Activated T-helper 1 cell treated with Interleukin-2 at 50 U/mL for 16 hours (primary cell): ENCODE data around the gene KCNN4.

ENCODE experiments used
- DNase-seq: peaks from one replicate; pipeline ENCODE4 v3.0.0-alpha.2; 2020; ENCODE audit warnings: low read depth

Gene KCNN4

DNA sequence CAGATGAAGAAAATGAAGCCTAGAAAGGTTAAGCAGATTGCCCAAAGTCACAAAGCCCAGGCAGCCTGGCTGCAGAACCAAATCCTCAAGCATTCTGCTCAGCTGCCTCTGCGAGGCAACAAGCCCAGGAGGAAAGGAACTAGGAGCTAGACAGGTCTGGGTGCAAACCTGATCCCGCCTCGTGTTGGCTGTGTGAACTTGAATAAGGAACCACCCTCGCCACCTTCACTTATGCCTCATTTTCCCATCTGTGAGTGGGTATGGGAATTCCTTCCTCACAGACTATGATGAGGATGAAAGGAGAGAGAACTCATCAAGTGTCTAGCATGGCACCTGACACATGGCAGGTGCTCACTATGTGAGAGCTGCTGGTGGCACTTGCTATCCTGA is 32.6 kb downstream of the KCNN4 start:
- no peak for DNase-seq

DNA sequence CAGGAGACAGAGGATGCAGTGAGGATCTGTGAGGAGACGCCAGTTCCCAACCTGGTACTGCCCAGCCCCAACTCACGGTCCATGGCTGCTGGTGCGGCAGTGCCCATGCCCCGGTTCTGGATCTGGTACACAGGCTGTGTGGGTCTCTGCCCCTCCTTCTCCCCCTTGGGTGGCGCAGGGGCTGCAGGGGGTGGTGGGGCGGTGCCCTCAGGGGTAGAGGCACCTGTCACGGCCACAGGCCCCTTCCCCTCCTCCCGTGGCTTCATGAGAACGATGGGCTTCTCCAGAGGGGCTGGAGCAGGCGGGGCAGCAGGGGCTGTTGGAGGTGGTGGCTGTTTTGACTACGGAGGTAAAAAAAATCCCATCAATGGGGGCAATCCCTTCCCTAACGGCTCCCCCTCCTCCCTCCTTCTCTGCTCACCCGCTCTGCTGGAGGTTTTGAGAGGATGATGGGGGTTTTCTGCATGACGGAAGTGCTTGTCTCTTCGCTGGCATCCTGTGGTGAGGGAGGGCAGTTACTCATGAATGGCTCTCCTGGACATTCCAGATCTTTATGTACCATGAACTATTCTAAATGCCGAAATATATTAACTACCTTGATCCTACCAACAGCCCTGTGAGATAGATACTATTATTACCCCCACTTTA is 33.1 kb downstream of the KCNN4 start:
- no peak for DNase-seq

DNA sequence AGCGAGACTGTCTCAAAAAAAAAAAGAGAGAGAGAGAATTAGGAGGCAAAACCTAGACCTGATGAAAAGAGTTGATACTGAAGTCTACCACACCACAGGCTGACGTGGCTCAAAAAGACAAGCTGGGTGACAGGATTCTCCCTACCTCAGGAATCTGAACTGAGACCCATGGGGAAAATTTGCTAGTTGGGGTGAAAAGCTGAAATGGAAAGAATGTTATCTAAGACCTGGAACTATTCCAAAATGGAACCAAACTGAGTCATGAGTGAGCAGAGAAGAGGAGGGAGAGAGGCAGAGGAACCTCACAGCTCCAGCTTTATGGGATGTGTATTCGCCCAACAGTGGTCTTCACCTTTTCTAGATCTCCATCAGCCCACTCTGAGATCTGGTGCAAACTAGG is 37.7 kb downstream of the KCNN4 start:
- DNase-seq, result no peak

DNA sequence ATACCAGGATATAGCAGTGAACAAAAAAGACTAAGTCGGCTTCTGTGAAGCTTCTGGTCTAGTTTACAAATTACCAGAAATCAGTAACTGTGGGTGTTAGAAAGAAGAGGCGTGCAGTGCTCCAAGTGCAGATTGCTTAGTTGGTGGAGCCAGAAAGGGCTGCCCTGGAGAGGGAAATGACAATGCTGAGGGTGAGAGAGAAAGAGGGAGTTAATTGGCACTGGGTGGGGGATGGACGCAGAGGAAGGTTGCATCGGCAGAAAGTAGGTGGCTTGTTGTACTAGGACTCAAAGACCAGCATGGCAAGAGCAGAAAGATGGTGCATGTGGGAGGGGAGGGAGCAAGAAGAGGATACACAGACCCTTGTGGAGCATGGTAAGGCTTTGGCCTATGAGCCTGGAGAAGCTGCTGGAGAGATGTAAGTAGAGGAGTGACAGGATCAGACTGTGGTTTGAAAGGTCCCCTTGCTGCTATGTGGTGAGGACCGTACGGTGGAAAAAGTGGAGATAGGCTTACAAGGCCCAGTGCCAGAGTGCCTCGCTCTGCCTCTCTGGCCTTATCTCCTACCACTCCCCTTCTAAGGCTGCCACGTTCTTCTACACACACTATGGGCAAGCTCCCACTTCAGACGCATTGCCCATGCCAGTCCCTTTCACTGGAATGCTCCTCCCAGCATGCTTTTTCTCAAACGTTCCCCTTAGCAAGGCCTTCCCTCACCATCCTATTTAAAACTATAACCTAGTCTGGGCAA is 39.5 kb downstream of the KCNN4 start:
- no peak for DNase-seq

DNA sequence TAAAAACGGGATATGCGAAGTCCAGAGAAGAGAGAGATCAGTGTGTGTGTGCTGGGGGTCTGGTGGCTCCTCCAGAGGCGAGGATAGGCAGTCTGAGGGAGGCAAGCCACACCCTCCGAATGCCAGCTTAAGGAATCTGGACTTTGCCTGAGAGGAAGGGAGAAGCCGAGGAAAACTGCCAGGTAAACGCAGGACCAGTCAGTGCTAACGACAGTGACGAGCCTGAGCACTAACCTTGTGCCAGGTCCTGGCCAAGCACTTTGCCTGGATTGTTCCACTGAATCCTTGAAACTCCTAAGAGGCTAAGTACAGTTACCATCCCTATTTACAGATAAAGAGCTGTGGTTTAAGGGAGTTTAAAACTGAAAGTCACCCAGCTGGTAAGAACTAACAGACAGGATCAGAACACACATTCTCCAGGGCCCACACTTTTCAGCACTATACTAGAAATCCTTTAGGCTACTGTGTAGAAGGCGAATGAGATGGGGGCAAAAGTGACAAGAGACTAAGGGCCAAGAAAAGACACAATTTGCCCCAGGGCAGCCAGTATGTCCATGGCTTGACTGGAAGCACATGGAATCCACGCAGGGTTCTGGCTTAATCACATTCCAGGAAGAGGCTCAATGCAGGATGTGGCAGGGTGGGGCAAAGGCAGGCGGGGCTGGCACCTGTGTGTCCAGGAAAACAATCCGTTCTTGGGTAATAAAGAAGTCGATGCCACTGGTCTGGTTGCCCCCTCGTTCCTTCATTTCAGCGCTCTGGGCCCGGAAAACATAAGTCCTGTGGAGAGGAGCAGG is 41.1 kb downstream of the KCNN4 start:
- no peak for DNase-seq

DNA sequence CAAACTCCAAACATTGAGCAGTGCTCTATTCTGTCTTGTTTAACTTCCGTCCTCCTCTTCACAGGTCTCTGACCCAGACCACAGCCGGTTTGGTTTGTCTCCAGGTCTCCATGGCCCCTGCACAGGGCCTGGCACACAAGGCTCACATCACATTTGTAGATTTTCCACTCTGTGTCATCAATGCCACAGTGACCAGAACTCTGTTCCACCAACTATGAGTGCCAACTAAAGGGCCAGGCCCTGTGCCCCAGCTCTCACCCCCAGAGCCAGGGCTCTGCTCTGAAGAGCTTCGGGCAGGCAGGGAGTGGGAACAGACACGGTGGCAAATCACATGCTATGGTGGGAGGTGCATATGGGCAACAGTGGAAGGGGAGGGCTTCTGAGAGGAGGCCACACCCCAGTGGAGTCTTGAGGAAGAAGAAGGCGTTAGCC is 42.0 kb downstream of the KCNN4 start:
- no peak for DNase-seq

DNA sequence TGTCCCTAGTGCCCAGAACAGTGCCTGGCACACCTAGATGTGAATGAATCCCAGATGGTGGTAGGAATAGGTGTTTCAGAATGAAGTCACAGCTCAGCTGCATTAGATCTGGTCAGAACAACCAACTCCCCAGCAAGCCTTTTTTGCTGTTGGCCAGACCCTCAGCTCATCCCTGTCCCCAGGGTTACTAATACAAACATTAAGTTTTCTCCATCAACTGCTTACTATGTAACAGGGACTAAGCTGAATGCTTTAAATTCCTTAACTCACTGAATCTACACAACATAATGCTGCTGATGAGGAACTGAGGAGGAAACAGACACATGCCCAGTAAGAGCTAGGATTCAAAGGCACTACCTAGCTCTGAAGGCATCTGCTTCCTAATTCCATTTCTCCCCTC is 44.8 kb downstream of the KCNN4 start:
- no peak for DNase-seq

DNA sequence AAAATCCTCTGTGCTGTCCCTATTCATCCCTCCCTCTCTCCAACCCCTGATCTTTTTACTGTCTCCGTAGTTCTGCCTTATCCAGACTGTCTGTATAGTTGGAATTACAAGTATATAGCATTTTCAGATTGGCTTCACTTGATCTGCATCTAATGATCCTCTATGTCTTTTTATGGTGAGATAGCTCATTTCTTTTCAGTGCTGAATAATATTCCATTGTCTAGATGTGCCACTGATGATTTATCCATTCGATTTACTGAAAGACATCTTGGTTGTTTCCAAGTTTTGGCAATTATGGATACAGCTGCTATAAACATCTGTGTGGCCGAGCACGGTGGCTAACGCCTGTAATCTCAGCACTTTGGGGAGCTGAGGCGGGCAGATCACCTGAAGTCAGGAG is 45.8 kb downstream of the KCNN4 start:
- DNase-seq, result no peak

DNA sequence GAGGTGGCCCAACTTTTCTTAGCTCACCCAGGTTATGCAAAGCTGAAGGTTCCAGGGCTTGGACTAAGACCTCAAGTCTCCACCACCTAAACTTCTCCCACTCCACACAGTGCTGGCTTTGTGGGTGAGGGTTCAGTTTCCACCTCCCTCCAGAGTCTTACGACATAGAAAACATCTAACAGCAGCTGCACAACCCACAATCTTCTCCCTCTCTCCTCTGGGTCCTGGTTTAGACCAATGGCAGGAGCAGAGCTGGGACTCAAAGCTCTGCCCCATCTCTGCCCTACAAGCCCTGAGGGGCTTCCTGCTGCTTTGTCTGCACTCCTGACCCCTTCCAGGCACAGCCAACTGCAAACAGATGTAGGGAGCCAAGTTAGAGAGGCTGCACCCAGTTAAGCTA is 48.9 kb downstream of the KCNN4 start:
- DNase-seq, result no peak

DNA sequence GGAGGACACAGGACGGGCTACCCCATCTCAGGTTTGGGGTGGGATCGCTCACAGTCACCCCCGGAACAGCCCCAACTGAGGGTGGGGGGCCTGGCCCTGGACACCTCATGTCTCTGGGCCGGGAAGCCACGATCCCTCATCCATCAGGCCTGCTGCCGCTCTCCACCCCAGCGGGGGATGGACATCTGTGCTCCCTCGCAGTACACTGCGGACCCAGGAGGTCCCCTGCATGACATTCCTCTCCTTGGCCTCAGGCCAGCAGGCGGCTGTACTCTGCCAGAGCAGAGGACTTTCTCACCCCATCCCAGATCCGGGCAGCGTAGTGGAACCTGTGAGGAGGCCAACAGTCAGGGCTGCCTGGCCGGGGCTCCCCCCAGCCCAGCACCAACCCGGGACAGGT is 49.4 kb downstream of the KCNN4 start:
- DNase-seq, result no peak

DNA sequence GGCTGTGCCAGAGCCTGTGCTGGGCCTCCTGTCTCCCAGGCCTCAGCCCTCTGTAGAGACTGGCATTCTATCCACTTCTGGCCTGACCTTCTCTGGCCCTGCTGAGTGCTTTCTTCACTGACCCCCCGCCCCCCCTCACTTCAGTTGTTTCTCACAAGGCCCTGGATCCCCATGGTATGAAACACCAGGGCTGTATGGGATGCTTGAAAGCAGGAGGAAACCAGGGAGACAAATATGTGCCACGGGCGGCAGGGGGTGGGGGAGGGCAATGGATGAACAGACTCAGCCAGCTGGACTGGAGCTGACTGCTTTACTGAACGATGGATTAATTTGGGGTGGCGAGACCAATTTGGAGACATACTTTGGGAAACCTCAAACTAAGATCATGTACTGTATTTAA is 50.9 kb downstream of the KCNN4 start:
- no peak for DNase-seq

DNA sequence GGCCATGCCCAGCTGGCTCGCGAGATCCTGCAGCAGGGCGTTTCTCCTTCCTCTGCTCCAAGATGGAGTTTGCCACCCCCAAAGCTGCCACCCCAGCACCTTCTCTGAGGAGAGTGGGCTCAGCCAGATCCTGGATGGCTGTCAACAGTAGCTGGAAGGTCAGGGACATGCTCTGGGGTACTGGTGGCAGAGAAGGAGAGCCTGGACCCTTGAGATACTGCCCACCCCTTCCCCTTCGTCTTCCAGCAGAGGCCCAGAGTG is 53.2 kb downstream of the KCNN4 start:
- DNase-seq, result no peak

DNA sequence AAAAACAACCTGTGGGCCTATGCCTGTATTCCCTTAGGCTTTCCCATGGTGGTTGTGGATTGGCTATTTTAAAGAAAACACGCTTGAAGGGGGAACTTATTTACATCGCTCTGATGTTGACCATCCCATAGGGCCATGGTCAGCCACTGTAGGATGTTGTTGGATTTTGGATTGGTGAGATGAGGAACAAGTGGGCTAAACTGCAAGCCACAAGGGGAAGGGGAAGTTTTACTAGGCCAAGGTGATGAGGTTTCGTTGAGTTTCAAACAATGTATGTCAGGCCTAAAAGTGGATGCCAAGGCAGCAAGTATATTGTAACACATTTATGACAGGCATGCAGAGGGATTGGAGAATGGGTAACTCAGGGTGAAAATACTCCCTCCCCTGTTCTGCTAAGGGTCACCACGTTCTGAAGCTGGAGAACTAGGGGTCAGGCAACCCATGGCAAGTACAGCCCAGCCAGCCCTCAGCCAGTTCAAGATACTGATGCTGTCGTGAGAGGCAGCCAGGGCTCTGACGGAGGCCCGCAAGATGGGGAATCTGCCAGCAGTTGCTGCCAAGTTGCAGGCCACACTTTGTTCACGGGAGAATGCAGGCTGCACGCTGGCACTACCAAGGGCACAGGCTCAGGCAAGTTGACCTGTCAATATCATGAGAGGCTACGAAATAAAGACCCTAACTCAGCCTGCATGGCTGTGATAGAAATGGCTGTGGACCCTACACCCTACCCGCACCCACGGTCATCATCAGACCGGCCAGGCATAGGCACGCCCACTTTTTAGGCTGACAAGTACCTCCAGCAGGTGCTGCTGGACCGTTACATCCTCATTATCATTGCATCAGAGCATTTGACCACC is 53.8 kb downstream of the KCNN4 start:
- DNase-seq, result no peak

DNA sequence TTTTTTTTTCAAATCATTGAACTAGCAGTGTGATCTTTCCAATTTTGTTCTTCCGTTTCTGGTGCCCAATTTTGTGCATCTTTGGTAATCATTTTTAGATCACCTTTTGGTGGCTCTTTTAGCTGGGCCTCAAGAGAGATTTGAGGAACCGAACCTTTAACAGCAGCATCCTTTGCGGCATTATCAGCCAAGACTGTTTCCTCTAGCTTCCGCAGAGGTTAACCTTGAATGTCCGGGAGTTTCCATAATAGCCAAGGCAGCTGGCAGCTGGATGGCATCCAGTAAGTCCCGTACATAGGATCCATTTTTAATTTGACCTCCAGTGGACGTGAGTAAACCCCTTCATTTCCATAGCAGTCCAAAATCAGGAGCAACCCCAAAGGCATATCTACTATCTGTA is 55.3 kb downstream of the KCNN4 start:
- DNase-seq, result no peak

DNA sequence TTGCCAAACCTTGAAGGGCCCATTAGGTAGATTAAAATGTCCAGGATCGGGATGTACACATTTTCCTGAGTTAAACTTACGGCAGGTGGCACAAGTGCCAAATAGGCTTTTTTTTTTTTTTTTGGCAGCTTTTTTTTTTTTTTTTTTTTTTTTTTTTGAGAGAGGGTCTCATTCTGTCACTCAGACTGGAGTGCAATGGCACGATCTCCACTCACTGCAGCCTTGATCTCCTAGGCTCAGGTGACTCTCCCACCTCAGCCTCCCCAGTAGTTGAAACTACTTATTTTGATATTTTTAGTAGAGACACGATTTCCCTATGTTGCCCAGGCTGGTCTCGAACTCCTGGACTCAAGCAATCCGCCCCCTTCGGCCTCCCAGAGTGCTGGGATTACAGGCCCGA is 55.9 kb downstream of the KCNN4 start:
- DNase-seq, result no peak

DNA sequence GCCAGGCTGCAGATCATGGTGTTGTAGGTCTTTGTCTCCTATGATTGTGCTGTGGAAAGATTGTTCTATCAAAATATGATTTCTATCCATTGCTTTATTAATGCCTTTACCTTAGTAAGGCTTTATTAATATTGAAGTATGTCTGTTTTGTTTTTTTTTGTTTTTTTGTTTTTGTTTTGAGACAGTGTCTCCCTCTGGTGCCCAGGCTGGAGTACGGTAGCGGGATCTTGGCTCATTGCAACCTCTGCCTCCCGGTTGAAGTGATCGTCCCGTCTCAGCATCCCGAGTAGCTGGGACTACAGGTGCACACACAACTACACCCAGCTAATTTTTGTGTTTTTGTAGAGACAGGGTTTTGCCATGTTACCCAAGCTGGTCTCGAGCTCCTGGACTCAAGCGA is 57.2 kb downstream of the KCNN4 start:
- DNase-seq, result no peak

DNA sequence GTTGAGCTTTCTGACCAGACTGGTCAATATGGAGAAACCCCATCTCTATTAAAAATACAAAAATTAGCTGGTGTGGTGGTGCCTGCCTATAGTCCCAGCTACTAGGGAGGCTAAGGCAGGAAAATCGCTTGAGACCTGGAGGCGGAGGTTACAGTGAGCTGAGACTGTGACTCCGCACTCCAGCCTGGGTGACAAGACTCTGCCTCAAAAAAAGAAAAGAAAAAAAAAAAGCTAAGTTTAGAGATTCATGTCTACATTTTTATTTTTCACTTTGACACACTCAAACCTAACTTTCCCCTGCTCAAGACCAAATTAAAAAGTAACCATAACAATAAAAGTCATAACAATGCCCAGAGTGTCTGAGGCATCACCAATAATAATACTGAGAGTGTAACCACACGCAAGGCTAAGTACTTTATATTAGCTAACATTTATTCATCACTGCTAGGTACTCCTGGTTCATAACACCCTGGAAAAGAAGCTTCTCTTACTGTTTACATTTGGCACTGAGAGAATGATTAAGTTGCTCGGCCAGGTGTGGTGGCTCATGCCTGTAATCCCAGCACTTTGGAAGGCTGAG is 59.2 kb downstream of the KCNN4 start:
- DNase-seq, result no peak

DNA sequence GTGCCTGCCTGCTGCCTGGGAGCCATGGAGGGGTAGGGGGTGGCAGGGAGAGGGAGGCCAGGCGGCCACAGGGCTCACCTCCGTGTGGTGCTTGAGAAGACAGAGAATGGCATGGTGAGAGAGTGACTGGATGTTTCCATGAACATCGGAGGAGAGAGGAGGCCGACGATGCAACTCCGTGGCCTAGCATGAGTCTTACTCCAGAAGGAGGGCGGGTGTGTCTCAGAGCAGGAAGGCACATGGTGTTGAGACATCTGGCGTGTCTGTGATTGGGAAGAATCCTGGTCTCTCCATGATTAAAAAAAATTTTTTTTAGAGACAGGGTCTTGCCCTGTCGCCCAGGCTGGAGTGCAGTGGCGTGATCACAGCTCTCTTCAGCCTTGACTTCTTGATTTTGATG is 59.8 kb downstream of the KCNN4 start:
- DNase-seq, result no peak

DNA sequence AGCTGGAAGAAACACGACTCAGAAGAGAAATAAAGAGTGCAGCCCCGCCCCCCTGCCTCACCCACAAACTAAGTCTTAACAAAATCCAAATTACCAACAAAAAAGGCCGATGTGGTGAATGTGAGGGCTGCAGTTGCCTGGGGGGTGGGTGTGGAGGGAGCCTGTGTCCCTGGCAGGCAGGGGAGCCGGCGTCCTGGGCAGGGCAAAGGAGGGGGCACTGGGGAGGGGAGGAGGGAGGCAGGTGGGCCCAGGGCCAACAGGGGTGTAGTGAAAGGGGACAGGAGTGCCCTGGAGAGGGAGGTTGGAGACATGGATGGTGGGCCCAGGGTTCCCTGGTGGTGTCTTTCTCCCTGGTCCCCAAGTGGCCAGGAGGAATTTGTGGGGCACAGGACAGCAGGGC is 60.9 kb downstream of the KCNN4 start:
- no peak for DNase-seq

DNA sequence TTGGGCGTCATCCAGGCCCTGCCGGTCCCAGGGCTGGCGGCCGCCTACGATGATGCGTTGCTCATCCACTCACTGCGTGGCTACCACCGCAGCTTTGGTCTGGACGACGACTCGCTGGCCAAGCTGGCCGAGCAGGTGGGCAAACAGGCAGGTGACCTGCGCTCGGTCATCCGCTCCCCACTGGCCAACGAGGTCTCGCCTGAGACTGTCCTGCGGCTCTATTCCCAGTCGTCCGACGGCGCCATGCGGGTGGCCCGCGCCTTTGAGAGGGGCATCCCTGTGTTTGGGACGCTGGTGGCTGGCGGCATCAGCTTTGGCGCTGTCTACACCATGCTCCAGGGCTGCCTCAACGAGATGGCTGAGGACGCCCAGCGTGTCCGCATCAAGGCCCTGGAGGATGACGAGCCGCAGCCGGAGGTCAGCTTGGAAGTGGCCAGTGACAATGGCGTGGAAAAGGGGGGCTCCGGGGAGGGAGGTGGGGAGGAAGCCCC is 61.4 kb downstream of the KCNN4 start:
- DNase-seq, result no peak

DNA sequence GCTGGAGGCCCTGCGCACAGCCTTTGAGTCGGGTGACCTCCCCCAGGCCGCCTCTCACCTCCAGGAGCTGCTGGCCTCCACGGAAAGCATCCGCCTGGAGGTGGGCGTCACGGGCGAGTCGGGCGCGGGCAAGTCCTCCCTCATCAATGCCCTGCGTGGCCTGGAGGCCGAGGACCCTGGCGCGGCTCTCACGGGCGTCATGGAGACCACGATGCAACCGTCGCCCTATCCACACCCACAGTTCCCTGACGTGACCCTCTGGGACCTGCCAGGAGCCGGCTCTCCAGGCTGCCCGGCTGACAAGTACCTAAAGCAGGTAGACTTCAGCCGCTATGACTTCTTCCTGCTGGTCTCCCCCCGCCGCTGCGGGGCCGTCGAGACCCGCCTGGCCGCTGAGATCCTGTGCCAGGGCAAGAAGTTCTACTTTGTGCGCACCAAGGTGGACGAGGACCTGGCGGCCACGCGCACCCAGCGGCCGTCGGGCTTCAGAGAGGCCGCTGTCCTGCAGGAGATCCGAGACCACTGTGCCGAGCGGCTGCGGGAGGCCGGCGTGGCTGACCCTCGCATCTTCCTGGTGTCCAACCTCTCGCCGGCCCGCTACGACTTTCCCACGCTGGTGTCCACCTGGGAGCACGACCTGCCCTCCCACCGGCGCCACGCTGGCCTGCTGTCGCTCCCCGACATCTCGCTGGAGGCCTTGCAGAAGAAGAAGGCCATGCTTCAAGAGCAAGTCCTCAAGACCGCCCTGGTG is 62.0 kb downstream of the KCNN4 start:
- no peak for DNase-seq
